Measurements from ENCODE around the gene AMBRA1.

Gene AMBRA1

DNA sequence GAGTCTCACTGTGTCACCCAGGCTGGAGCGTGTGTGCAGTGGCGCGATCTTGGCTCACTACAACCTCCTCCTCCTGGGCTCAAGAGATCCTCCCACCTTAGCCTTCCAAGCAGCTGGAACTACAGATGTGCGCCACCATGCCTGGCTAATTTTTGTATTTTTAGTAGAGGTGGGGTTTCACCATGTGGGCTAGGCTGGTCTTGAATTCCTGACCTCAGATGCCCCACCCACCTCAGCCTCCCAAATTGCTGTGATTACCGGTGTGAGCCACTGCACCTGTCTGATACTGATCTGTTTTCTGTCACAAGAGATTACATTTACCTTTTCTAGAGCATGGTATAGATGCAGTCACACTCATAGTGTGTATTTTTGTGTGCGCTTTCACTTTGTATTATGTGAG is 35.1 kb upstream of the AMBRA1 start:
- Mint-ChIP-seq H3K4me3 (no peak overlapping the region), H3K36me3 (peaks cover 23% of the 10 kb centered on the region), H3K27me3 (no peaks in the 10 kb centered on the region), H3K27ac (no peak overlapping the region), H3K9me3 (no peaks in the 10 kb centered on the region), H3K4me1 (peaks cover 5% of the 10 kb centered on the region)
- ATAC-seq (ENCODE audit: low read depth), result no peak
- DNase-seq (ENCODE audit: low spot score in 2 of 2), result no peak

DNA sequence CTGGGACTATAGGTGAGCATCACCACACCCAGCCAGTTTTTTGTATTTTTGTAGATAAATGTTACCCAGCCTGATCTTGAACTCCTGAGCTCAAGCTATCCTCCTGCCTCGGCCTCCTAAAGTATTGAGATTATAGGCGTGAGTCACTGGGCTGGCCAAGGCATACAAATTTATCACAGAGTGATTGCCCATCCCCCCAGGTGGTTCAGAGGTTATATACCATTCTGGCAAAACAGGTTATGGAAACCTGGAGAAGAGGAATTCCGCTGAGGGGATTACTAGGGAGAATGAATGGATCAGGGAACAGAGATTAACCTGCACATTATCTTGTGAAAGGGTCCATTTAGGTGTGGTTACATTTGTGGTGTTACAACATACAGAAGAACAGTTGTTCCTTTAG is 31.6 kb upstream of the AMBRA1 start:
- DNase-seq (ENCODE audit: low spot score in 2 of 2), result no peak
- Mint-ChIP-seq H3K9me3 (no peaks in the 10 kb centered on the region), H3K27ac (no peak overlapping the region), H3K4me1 (peaks cover 12% of the 10 kb centered on the region), H3K36me3 (peaks cover 27% of the 10 kb centered on the region), H3K4me3 (no peak overlapping the region), H3K27me3 (no peaks in the 10 kb centered on the region)
- ATAC-seq (ENCODE audit: low read depth), result no peak

DNA sequence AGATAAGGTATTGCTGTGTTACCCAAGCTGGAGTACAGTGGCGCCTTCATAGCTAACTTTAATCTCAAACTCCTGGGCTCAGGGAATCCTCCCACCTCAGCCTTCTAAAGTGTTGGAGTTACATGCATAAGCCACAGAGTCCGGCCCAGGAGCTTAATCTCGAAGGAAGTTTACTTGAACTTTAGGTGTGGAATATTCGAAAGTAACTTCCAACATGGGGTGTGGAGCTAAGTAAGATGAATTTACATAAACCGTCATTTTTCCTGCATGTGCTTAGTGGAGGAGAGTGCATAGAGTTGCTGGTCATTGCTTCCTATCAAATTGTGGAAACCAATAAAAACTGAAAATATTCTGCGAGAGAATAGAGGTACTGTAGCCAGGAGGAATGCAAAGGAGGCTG is 25.0 kb upstream of the AMBRA1 start:
- Mint-ChIP-seq H3K27ac (peak overlapping the region; percentile 100), H3K4me1 (peaks cover 24% of the 10 kb centered on the region), H3K9me3 (no peaks in the 10 kb centered on the region), H3K4me3 (peak overlapping the region; percentile 47), H3K36me3 (peaks cover 12% of the 10 kb centered on the region), H3K27me3 (no peaks in the 10 kb centered on the region)
- no peak for ATAC-seq (ENCODE audit: low read depth)
- DNase-seq (ENCODE audit: low spot score in 2 of 2), result no peak

DNA sequence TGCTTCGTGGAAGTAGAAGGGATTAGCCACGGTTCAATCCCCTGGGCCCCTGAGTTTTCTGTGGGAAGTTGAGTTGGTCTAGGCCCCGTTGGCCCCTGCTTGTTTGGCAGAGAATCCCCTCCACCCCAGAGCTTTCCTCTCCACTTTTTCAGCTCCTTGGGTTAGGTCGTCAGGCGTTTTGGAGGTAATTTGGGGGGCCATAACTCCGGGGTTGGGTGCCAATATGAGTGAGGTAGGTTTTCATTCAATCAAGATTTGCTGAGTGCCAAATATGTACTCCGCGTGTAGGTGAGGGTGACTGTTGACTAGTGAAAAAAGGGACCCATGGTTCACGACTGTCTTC is 24.1 kb upstream of the AMBRA1 start:
- DNase-seq (ENCODE audit: low spot score in 2 of 2) (no peak), ATAC-seq (ENCODE audit: low read depth) (no peak)
- Mint-ChIP-seq H3K4me1 (peaks cover 24% of the 10 kb centered on the region), H3K36me3 (peaks cover 12% of the 10 kb centered on the region), H3K27me3 (no peaks in the 10 kb centered on the region), H3K27ac (peak overlapping the region; percentile 100), H3K9me3 (no peaks in the 10 kb centered on the region), H3K4me3 (peak overlapping the region; percentile 100)

DNA sequence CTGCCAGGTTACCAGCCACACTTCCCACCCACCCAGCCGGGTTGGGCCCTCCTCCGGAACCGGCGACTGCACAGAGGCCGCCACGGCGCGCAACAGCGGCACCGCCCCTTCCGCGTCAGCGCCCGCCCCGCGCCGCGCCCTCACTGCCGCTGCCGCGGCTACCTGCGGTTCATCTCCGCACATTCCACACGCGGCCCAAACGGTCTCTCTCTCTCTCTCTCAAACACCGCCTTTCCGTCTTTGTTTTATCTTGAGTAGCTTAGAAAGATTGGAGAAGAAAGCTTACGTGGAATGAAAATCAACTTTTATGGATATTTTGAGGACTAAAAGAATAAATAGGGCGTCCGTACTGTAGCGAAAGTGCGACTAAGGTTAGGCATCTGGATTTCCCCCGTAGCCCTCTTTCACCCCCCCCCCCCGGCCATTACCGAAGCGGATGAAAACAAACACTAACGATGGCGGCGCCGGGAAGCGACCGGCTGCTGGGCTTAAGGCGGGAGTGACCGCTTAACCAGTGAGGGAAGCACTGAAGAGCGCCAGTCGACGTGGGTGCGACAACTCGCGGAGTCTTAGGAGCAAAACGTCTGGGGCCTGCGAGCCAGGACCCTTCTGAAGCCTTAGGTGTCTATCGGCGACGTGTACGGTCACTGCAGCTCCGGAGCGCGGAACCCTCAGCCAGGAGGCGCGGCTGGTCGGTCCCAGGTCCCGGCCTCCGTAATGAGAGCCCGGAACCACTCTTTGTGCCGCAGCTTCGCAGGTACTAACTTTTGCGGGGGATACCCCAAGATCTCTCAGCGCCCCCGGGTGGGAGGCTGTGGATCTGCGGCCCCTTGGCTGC is 23.5 kb upstream of the AMBRA1 start, which contains the start of the genes ATG13 and HARBI1:
ATG13 (plus strand) TSS at position 420 of the 838 bp plus-strand sequence. CDS start 26,739 bp downstream, outside the sequence.
HARBI1 (minus strand) TSS at position 94 of the 838 bp plus-strand sequence. CDS start 990 bp downstream, outside the sequence.
- Mint-ChIP-seq H3K4me1 (peaks cover 24% of the 10 kb centered on the region), H3K27me3 (no peaks in the 10 kb centered on the region), H3K9me3 (no peaks in the 10 kb centered on the region), H3K27ac (peak within 1 kb of the TSS; percentile 100), H3K4me3 (peak within 1 kb of the TSS; percentile 100), H3K36me3 (peaks cover 10% of the 10 kb centered on the region)
- ATAC-seq (ENCODE audit: low read depth), result peak; percentile 91
- peak; percentile 91 to 94 for DNase-seq (ENCODE audit: low spot score in 2 of 2)

DNA sequence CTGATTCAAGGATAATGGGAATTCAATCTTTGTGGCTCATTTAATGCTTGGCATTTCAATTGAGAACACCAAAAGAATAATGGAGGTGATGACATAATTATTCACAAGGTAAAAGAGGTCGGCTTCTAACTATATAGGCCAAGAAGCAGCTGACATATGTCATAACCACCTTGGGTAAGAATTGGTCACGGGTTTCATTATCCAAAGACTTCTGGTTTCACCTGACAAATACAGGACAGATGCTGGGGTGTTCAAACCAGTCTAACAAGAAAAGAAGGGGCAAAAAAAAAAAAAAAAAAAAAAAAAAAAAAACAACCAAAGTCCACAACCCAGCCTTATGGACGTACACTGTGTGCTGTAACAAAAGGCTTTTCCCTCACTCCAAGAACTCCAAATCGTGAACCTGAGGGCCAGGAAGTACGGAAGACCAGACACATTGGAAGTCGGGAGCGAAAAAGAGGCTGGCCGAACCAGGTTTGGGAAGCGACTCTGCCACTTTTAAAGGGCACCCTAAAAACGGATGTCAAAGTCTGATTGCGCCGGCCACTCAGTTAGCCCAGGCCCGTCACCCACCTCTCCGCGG is 22.8 kb upstream of the AMBRA1 start:
- no peak for ATAC-seq (ENCODE audit: low read depth)
- DNase-seq (ENCODE audit: low spot score in 2 of 2), result no peak
- Mint-ChIP-seq H3K4me1 (peaks cover 21% of the 10 kb centered on the region), H3K27ac (peak overlapping the region; percentile 100), H3K4me3 (peak overlapping the region; percentile 100), H3K9me3 (no peaks in the 10 kb centered on the region), H3K36me3 (peaks cover 8% of the 10 kb centered on the region), H3K27me3 (no peaks in the 10 kb centered on the region)

DNA sequence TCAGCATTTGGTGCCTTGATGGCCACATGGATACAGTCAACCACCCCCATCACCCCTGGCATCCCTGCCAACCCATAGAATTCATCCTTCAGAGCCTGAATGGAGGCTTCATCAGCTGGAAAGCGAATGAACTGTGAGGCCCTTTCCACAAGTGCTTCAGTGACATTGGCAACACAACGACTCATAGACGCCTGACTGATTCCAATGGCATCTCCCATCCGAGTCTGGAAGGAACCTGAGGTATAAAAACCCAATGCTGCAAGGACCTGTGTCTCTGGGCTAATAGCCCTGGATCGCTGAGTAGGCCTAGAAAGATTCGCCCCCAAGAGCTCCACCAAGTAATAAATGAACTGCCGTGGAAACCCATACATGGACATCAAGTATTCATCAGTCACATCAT is 21.9 kb upstream of the AMBRA1 start:
- Mint-ChIP-seq H3K36me3 (peaks cover 3% of the 10 kb centered on the region), H3K27me3 (no peaks in the 10 kb centered on the region), H3K27ac (peak overlapping the region; percentile 100), H3K4me1 (peaks cover 17% of the 10 kb centered on the region), H3K4me3 (no peak overlapping the region), H3K9me3 (no peaks in the 10 kb centered on the region)
- ATAC-seq (ENCODE audit: low read depth) (no peak), DNase-seq (ENCODE audit: low spot score in 2 of 2) (no peak)

DNA sequence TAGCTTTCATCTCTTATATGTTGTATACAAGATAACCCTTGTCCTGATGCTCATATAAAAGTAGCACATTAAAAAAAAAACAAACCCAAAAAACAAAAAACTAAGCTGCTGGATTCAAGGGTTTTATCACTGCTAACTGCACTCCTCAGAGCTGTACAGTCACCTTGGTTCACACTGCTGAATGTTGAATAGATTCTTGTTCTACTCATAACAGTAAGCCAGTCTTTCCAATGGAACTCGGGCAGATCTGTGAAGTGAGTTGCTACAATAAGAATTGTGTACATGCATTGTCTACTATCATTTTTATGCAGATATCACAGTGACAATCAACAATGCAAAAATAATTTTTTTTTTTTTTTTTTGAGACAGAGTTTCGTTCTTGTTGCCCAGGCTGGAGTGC is 18.5 kb upstream of the AMBRA1 start:
- H3K27me3 Mint-ChIP-seq, result no peaks in the 10 kb centered on the region
- DNase-seq (ENCODE audit: low spot score in 2 of 2) (no peak), ATAC-seq (ENCODE audit: low read depth) (no peak)
- no peaks in the 10 kb centered on the region for H3K9me3 Mint-ChIP-seq
- H3K27ac Mint-ChIP-seq, result no peak overlapping the region
- H3K4me3 Mint-ChIP-seq, result no peak overlapping the region
- no peaks in the 10 kb centered on the region for H3K36me3 Mint-ChIP-seq
- peaks cover 8% of the 10 kb centered on the region for H3K4me1 Mint-ChIP-seq

DNA sequence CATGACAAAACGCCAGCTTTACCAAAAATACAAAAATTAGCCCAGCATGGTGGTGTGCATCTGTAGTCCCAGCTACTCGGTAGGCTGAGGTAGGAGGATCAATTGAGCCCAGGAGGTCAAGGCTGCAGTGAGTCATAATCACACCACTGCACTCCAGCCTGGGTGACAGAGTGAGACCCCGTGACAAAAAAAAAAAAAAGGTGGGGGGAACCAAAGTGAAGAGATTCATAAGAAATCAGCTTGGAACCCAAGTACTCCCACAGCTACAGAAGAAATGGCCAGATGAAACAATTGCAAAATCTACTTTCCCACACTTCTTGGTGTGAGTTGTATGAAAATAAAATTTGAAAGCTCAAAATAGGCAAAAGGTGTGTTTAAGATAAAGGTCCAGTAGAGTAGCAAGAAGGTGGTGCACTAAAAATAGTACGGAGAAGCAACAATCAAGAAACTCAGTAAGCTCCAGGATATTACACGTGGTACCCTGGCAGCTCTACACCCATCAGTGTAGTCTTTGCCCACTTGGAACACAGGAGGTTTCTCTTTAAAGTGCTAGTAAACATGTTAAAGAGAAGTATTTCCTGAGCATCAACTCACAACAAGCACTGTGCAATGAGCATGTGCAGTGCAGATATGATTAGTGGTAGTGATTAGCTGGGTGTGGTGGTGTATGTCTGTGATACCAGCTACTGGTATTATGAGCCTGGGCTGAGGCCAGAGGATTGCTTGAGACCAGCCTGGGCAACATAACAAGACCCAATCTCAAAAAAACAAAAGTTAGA is 17.9 kb upstream of the AMBRA1 start:
- DNase-seq (ENCODE audit: low spot score in 2 of 2) (no peak), ATAC-seq (ENCODE audit: low read depth) (no peak)
- H3K4me1 Mint-ChIP-seq, result peaks cover 7% of the 10 kb centered on the region
- H3K4me3 Mint-ChIP-seq, result no peak overlapping the region
- H3K27ac Mint-ChIP-seq, result no peak overlapping the region
- H3K27me3 Mint-ChIP-seq, result no peaks in the 10 kb centered on the region
- no peaks in the 10 kb centered on the region for H3K9me3 Mint-ChIP-seq
- no peaks in the 10 kb centered on the region for H3K36me3 Mint-ChIP-seq

DNA sequence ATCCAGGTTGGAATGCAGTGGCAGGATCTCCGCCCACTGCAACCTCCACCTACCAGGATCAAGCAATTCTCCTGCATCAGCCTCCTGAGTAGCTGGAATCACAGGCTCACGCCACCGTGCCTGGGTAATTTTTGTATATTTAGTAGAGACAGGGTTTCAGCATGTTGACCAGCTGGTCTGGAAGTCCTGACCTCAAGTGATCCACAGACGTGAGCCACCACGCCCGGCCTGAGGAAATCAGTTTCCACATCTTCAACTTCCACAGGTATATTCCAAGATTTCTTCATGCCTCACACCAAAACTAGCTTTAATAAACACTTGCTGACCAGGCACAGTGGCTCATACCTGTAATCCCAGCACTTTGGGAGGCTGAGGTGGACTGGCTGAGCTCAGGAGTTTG is 15.6 kb upstream of the AMBRA1 start:
- H3K27ac Mint-ChIP-seq, result no peak overlapping the region
- no peaks in the 10 kb centered on the region for H3K9me3 Mint-ChIP-seq
- no peaks in the 10 kb centered on the region for H3K36me3 Mint-ChIP-seq
- ATAC-seq (ENCODE audit: low read depth) (no peak), DNase-seq (ENCODE audit: low spot score in 2 of 2) (no peak)
- no peak overlapping the region for H3K4me3 Mint-ChIP-seq
- H3K27me3 Mint-ChIP-seq, result no peaks in the 10 kb centered on the region
- peaks cover 3% of the 10 kb centered on the region for H3K4me1 Mint-ChIP-seq

DNA sequence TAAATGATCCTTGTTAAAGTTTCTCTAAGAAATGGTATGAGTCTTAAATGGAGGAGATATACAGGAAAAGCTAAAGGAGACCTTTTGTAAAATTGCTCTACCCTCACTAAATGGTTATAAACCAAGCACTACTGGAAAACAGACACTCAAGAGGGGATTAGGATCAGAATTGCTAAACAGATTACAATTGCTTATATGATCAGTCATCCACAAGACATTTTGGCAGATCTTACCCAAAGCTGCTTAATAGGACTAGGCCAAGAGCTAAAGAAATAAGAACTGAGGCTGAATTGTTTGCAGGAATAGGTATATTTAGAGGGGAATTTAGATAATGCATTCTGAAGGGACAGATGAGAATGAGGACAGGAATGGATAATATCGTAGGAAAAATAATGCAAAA is 13.7 kb upstream of the AMBRA1 start:
- no peak for DNase-seq (ENCODE audit: low spot score in 2 of 2)
- H3K27ac Mint-ChIP-seq, result no peak overlapping the region
- H3K4me1 Mint-ChIP-seq, result peaks cover 10% of the 10 kb centered on the region

DNA sequence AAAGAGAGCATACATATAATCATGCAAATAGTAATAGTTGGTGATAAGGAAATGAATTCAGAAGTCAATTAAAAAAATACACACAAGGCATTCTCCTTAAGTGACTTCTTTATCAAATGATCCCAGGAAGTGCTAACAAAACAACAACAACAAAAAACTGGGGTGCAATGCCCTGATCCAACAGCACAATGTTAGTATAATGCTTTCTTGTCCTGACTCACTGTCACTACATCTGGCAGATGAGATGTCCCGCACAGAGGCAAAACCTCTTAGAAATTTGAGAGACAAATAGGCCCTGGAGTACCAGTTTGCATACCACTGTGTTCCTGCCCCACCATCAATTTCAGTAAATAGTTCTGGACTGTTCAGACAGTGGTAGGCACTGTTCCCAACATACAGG is 11.0 kb upstream of the AMBRA1 start:
- H3K27me3 Mint-ChIP-seq, result no peaks in the 10 kb centered on the region
- peaks cover 10% of the 10 kb centered on the region for H3K4me1 Mint-ChIP-seq
- no peak overlapping the region for H3K4me3 Mint-ChIP-seq
- DNase-seq (ENCODE audit: low spot score in 2 of 2), result no peak
- ATAC-seq (ENCODE audit: low read depth), result no peak
- no peak overlapping the region for H3K27ac Mint-ChIP-seq
- peaks cover 5% of the 10 kb centered on the region for H3K9me3 Mint-ChIP-seq
- H3K36me3 Mint-ChIP-seq, result peaks cover 8% of the 10 kb centered on the region

More for the DNA sequence above, 13.7 kb upstream of the AMBRA1 start:
- no peaks in the 10 kb centered on the region for H3K27me3 Mint-ChIP-seq
- H3K4me3 Mint-ChIP-seq, result no peak overlapping the region
- H3K9me3 Mint-ChIP-seq, result peaks cover 5% of the 10 kb centered on the region
- H3K36me3 Mint-ChIP-seq, result peaks cover 8% of the 10 kb centered on the region
- no peak for ATAC-seq (ENCODE audit: low read depth)

DNA sequence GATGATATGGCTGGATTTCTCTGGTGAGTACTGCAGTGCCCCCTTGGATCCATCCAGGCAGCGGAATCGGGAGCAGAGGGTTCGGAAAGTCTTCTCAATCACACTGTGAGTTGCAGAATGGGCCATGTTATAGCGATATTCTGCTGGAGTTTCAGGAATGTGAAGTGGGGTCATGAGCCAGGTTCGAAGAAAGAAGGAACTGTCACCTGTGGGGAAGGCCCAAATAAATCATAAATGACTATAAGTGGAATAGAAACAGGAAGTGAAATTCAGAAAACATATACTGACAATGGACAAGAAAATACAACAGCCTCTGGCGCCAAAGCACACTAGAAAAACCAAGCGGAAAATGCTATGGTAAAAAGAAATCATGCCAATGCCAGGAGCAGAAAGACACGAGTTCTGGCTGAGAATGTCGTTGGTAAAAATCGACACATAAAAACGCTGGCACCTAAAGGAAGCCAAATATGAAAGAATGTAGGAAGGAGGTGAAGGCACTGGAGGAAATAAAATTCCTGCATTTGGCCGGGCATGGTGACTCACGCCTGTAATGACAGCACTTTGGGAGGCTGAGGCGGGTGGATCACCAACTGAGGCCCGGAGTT is 10.0 kb upstream of the AMBRA1 start:
- H3K4me1 Mint-ChIP-seq, result peaks cover 10% of the 10 kb centered on the region
- no peaks in the 10 kb centered on the region for H3K27me3 Mint-ChIP-seq
- H3K4me3 Mint-ChIP-seq, result no peak overlapping the region
- peaks cover 5% of the 10 kb centered on the region for H3K9me3 Mint-ChIP-seq
- no peak overlapping the region for H3K27ac Mint-ChIP-seq
- ATAC-seq (ENCODE audit: low read depth) (peak; percentile 72), DNase-seq (ENCODE audit: low spot score in 2 of 2) (no peak)
- peaks cover 8% of the 10 kb centered on the region for H3K36me3 Mint-ChIP-seq

DNA sequence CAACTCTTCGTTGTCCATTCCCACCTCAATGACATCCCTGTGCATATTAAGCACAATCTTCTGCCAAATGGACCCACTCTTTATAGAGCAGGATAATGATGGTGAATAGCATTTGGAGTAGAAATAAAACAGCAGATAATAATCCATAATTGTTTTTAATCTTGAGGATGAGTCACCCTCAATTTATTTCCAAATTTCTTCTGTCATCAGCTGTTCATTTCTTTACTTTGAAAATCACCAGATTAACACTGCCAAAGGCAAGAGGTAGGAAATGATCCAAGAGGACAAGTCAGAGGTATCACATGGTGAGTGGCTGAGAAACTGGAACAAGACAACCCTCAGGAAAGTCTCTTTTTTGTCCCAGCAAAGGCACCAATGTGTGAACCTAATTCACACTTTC is 7.3 kb upstream of the AMBRA1 start:
- Mint-ChIP-seq H3K4me1 (peaks cover 7% of the 10 kb centered on the region), H3K9me3 (peaks cover 5% of the 10 kb centered on the region), H3K27ac (no peak overlapping the region), H3K4me3 (no peak overlapping the region), H3K27me3 (no peaks in the 10 kb centered on the region), H3K36me3 (peaks cover 8% of the 10 kb centered on the region)
- ATAC-seq (ENCODE audit: low read depth) (no peak), DNase-seq (ENCODE audit: low spot score in 2 of 2) (no peak)
